ENCODE results near the gene PTTG1IP. TPM values are rescaled to one million over a fixed set of nuclear protein-coding genes. Genes with fewer than 3 reads are reported as not detected.

Gene PTTG1IP
- total and polyA plus RNA-seq, 2 of the 4 experiments (the other 2 are of a cell fraction): 167 to 194 TPM

- ChIA-PET POLR2A (ENCODE audit: unreplicated experiment) (no interaction called here), CTCF (no interaction called here)
- in situ Hi-C loops (cut with MboI; ENCODE audit: low sequenced_read_pairs) (no loop called here), dilution Hi-C loops (cut with HindIII; ENCODE audit: low sequenced_read_pairs, unreplicated experiment) (no loop called here), intact Hi-C loops (cut with micrococcal nuclease) (no loop called here)
- Histone ChIP-seq H3K27me3 (ENCODE audit: control insufficient read depth, insufficient read depth, low read length) (peaks cover 67% of the 10 kb centered on the region), H4K8ac (ENCODE audit: low read depth in 2 of 2, low read length in 2 of 2) (no peak overlapping the region), H3K18ac (ENCODE audit: low read depth, low read length) (no peak overlapping the region), H3K36me3 (ENCODE audit: control insufficient read depth, insufficient read depth, low read length) (no peaks in the 10 kb centered on the region), H2AK9ac (replicated peaks; ENCODE audit: low read depth, low read length, poor library complexity) (peak overlapping the region; percentile 50), H3K4me2 (ENCODE audit: low read depth, low read length) (no peak overlapping the region), H2AK5ac (ENCODE audit: low read depth, low read length) (no peak overlapping the region; the same call in 1 of the 2 replicates), H3K14ac (replicated peaks; ENCODE audit: low read depth, low read length) (no peak overlapping the region), H4K20me1 (ENCODE audit: insufficient read depth, low read length) (no peaks in the 10 kb centered on the region), H3K4me3 (ENCODE audit: insufficient read depth, low read depth, low read length) (no peak overlapping the region), H3K4me1 (ENCODE audit: control insufficient read depth, insufficient read depth, low read length) (peaks cover 6% of the 10 kb centered on the region; the same call in 1 of the 2 replicates), H3K27ac (ENCODE audit: insufficient read depth, low read length) (no peak overlapping the region), H4K91ac (ENCODE audit: insufficient read depth, low read depth, low read length) (no peak overlapping the region), H2BK120ac (ENCODE audit: low read depth, low read length) (no peak overlapping the region), H3K56ac (ENCODE audit: extremely low read depth, insufficient read depth, low read length) (no peak overlapping the region), H4K5ac (ENCODE audit: low read depth, low read length) (no peak overlapping the region), H2AFZ (replicated peaks; ENCODE audit: low read length, poor library complexity) (peak overlapping the region; percentile 14), H3K9me1 (ENCODE audit: insufficient read depth, low read length) (no peaks in the 10 kb centered on the region), H2BK5ac (ENCODE audit: low read depth, low read length, poor library complexity, severe bottlenecking) (no peak overlapping the region), H3K79me1 (ENCODE audit: low read depth in 1 of 2, low read length in 2 of 2) (no peaks in the 10 kb centered on the region), H3K23ac (ENCODE audit: low read depth, low read length) (no peak overlapping the region), H3K9me3 (ENCODE audit: control insufficient read depth, insufficient read depth, low read length) (no peaks in the 10 kb centered on the region), H2BK15ac (ENCODE audit: low read depth, low read length) (no peak overlapping the region), H3K4ac (ENCODE audit: low read depth, low read length) (no peak overlapping the region), H3K9ac (ENCODE audit: low read depth, low read length) (no peak overlapping the region), H2BK20ac (ENCODE audit: low read depth, low read length) (no peak overlapping the region)
- 89% methylated on average over 6 of the region's 10 CpGs; no CpG with 5 or more reads in 1 of the 2 experiments for WGBS, 2 experiments (ENCODE audit: extremely low coverage in 2 of 2, insufficient read length in 1 of 2)
- BruUV-seq (replicated peaks): no TSS peak
- DNase-seq (no peak), ATAC-seq (ENCODE audit: low read depth) (no peak)
- no peak for TF ChIP-seq RFX5 (IDR thresholded peaks at IDR 0.05; ENCODE audit: low read depth, low read length)
- no peak for TF ChIP-seq RCOR1 (IDR thresholded peaks at IDR 0.05; ENCODE audit: insufficient replicate concordance, low read length)
- TF ChIP-seq SMC3 (IDR thresholded peaks at IDR 0.05; ENCODE audit: low read depth, low read length): no peak
- TF ChIP-seq MAZ (IDR thresholded peaks at IDR 0.05; ENCODE audit: borderline replicate concordance, low read depth, low read length): no peak
- no peak for TF ChIP-seq CEBPB (IDR thresholded peaks at IDR 0.05; ENCODE audit: low read depth, low read length)
- TF ChIP-seq POLR2A (IDR thresholded peaks at IDR 0.05; ENCODE audit: low read depth, low read length): no peak
- no peak for TF ChIP-seq CHD1 (IDR thresholded peaks at IDR 0.05; ENCODE audit: low read depth, low read length)
- TF ChIP-seq, protein P1, sequence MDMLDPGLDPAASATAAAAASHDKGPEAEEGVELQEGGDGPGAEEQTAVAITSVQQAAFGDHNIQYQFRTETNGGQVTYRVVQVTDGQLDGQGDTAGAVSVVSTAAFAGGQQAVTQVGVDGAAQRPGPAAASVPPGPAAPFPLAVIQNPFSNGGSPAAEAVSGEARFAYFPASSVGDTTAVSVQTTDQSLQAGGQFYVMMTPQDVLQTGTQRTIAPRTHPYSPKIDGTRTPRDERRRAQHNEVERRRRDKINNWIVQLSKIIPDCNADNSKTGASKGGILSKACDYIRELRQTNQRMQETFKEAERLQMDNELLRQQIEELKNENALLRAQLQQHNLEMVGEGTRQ (IDR thresholded peaks at IDR 0.05; ENCODE audit: low read depth, low read length): no peak
These were observed 37.5 kb upstream of the PTTG1IP start for GRCh38 chr21:44911068-44911383.

Measured in IMR-90 (cell line).